Caco-2 (cell line): ENCODE results near the gene WIPF2. TPM values are rescaled to one million over a fixed set of nuclear protein-coding genes. Genes with fewer than 3 reads are reported as not detected.

Source experiments
- BruUV-seq: library from RNA; stranded (reverse); fragments of 400-500 nt; replicated peaks from 2 replicates; lab custom pipeline; 2021; lab: Mats Ljungman, UMichigan
- CTCF ChIA-PET: fragments of 300-600 bp; sonication (Branson Sonifier 250); formaldehyde crosslinking; loops from one replicate; lab custom pipeline; 2022; ENCODE audit warnings: antibody characterized with exemption; lab: Charles Lee
- POLR2A ChIA-PET: fragments of 300-600 bp; sonication (Branson Sonifier 250); formaldehyde crosslinking; loops from one replicate; lab custom pipeline; 2022; ENCODE audit warnings: antibody characterized with exemption; lab: Charles Lee
- DNase-seq, 2 experiments: peaks; one replicate each; pipeline versions ENCODE4 v3.0.0 to v3.0.0-alpha.2; 2020 to 2022
- H3K27me3 ChIP-seq: replicated peaks from 2 replicates; pipeline ENCODE4 v1.6.0; 2011; ENCODE audit warnings: low read length; ENCODE audit not compliant: control insufficient read depth, insufficient read depth
- H3K36me3 ChIP-seq: 2 replicates; pipeline ENCODE4 v1.5.1; 2011; ENCODE audit warnings: low read length; ENCODE audit not compliant: control insufficient read depth, insufficient read depth
- H3K4me1 ChIP-seq: fragments of 250-450 bp; sonication (Bioruptor Pico); 2 replicates; pipeline ENCODE4 v1.5.1; 2020; ENCODE audit warnings: mild to moderate bottlenecking
- H3K4me3 ChIP-seq: 2 replicates; pipeline ENCODE4 v1.5.1; 2011; ENCODE audit warnings: low read depth, mild to moderate bottlenecking, control low read depth, low read length
- H3K9me3 ChIP-seq: fragments of 250-450 bp; sonication (Bioruptor Pico); 2 replicates; pipeline ENCODE4 v1.5.1; 2020; ENCODE audit warnings: mild to moderate bottlenecking, moderate library complexity
- H3K27ac Mint-ChIP-seq: one replicate; pipeline ENCODE4 v1.8.0; 2022; ENCODE audit warnings: mixed read lengths; ENCODE audit not compliant: unreplicated experiment
- H3K27me3 Mint-ChIP-seq: one replicate; pipeline ENCODE4 v1.8.0; 2022; ENCODE audit warnings: mixed read lengths; ENCODE audit not compliant: insufficient read depth, unreplicated experiment
- H3K36me3 Mint-ChIP-seq: one replicate; pipeline ENCODE4 v1.8.0; 2022; ENCODE audit warnings: mild to moderate bottlenecking, mixed read lengths; ENCODE audit not compliant: insufficient read depth, unreplicated experiment
- H3K4me1 Mint-ChIP-seq: one replicate; pipeline ENCODE4 v1.8.0; 2022; ENCODE audit warnings: low read depth, mixed read lengths; ENCODE audit not compliant: unreplicated experiment
- H3K4me3 Mint-ChIP-seq: one replicate; pipeline ENCODE4 v1.8.0; 2022; ENCODE audit warnings: mild to moderate bottlenecking, moderate library complexity, mixed read lengths; ENCODE audit not compliant: unreplicated experiment
- H3K9me3 Mint-ChIP-seq: one replicate; pipeline ENCODE4 v1.8.0; 2022; ENCODE audit warnings: mixed read lengths; ENCODE audit not compliant: unreplicated experiment
- CTCF ChIP-seq, 2 experiments: fragments of 200-600 bp in 1 of 2; IDR thresholded peaks; 1 replicate in 1 of 2; 2 replicates in 1 of 2; pipeline versions ENCODE4 v1.5.1 to v1.8.0; 2011 to 2022; ENCODE audit warnings: antibody characterized with exemption in 1 of 2, control low read depth in 1 of 2, inconsistent platforms in 1 of 2, low read depth in 1 of 2, low read length in 1 of 2, mild to moderate bottlenecking in 1 of 2, moderate library complexity in 1 of 2; ENCODE audit not compliant: insufficient read depth in 1 of 2, severe bottlenecking in 1 of 2, unreplicated experiment in 1 of 2
- intact Hi-C: fragments of 100-400 bp; cut with micrococcal nuclease; formaldehyde crosslinking; loops from one replicate; pipeline ENCODE4 v1.10.0; 2022; ENCODE audit not compliant: unreplicated experiment
- total RNA-seq: library from RNA; stranded (reverse); gene quantifications from 2 replicates; pipeline ENCODE4 v1.2.3, GENCODE V29; 2022

WIPF2 gene
- total RNA-seq, 1 experiment from 2014 or later: 33.4 TPM

- CTCF ChIA-PET: interaction anchor here (0.7 to 3.5 kb wide), 2 partner anchors 10 to 25 kb away, joined by 3 to 14 read pairs; no protein-coding TSS in a partner anchor
- no TSS peak for BruUV-seq
- Histone ChIP-seq H3K4me1 (peaks cover 17% of the 10 kb centered on the region), H3K4me3 (no peak overlapping the region), H3K36me3 (peaks cover 1% of the 10 kb centered on the region), H3K9me3 (no peaks in the 10 kb centered on the region), H3K27me3 (no peaks in the 10 kb centered on the region)
- H3K36me3 Mint-ChIP-seq: no peaks in the 10 kb centered on the region
- H3K27ac Mint-ChIP-seq: no peak overlapping the region
- no peaks in the 10 kb centered on the region for H3K27me3 Mint-ChIP-seq
- H3K4me1 Mint-ChIP-seq: peaks cover 14% of the 10 kb centered on the region
- DNase-seq: no peak
- TF ChIP-seq CTCF (IDR thresholded peaks at IDR 0.05; ENCODE audit: insufficient read depth in 1 of 2, low read depth in 1 of 2, low read length in 1 of 2, severe bottlenecking in 1 of 2, unreplicated experiment in 1 of 2): no peak
- POLR2A ChIA-PET: no interaction called here
- intact Hi-C loops: no loop called here
- H3K9me3 Mint-ChIP-seq: no peaks in the 10 kb centered on the region
- H3K4me3 Mint-ChIP-seq: no peak overlapping the region
Observed at GRCh38 chr17:40327244-40327729, 108.2 kb downstream of the WIPF2 start.

DNA sequence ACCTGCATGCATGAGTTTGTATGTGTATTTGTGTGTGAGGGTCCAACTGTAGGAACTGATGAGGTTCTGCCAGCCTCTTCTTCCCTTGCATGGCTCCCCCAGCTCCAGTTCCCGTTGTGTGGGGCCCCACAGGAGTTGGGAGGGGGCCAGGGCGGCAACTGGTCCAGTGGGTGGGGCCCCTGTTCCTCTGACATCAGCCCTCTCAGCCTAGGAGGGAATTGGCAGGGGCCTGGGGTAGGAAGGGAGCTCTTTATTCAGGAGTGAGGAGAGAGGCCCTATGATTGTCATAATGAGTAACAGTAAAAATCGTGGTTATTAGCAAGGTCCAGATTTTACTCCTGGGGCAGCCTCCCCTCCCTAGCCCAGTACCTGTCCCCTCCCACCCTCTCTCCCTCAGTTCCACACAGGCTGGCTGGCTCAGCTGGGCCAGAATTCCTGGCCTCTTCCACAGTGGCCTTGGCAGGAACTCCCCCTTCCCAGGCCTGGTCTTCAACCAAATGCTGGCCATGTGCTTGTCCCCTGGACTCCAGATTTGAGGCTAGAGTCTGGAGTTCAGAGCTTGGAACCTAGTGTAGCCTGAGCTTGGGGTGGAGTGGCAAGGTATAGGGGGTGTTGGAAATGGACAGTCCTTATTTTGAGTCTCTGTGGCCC, 108.8 kb downstream of the WIPF2 start:
- Histone ChIP-seq H3K4me3 (no peak overlapping the region), H3K27me3 (no peaks in the 10 kb centered on the region), H3K36me3 (peaks cover 1% of the 10 kb centered on the region), H3K9me3 (no peaks in the 10 kb centered on the region), H3K4me1 (peaks cover 17% of the 10 kb centered on the region)
- TF ChIP-seq CTCF (IDR thresholded peaks at IDR 0.05; ENCODE audit: insufficient read depth in 1 of 2, low read depth in 1 of 2, low read length in 1 of 2, severe bottlenecking in 1 of 2, unreplicated experiment in 1 of 2): no peak
- H3K4me3 Mint-ChIP-seq: no peak overlapping the region
- no peaks in the 10 kb centered on the region for H3K9me3 Mint-ChIP-seq
- no peaks in the 10 kb centered on the region for H3K27me3 Mint-ChIP-seq
- no peaks in the 10 kb centered on the region for H3K36me3 Mint-ChIP-seq
- CTCF ChIA-PET: interaction anchor here (3.5 kb wide), 1 partner anchor 11 kb away, joined by 14 read pairs; no protein-coding TSS in a partner anchor
- intact Hi-C loops: no loop called here
- no peak for DNase-seq
- peaks cover 14% of the 10 kb centered on the region for H3K4me1 Mint-ChIP-seq
- POLR2A ChIA-PET: interaction anchor here (0.7 kb wide), 1 partner anchor 109 kb away, joined by 3 read pairs; no protein-coding TSS in a partner anchor
- no TSS peak for BruUV-seq
- no peak overlapping the region for H3K27ac Mint-ChIP-seq

DNA sequence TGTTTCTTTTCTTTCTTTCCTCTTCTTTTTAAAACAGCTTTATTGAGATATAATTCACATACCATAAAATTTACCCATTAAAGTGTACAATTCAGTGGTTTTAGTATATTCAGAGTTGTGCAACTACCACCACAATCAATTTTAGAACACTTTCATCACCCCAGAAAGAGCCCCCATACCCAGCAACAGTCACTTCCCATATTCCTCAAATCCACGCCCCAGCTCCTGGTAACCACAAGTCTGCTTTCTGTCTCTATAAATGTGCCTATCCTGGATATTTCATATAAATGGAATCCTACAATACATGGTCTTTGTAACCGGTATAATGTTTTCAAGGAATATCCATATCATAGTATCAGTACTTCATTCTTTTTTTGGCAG, 109.3 kb downstream of the WIPF2 start:
- TF ChIP-seq CTCF (IDR thresholded peaks at IDR 0.05; ENCODE audit: insufficient read depth in 1 of 2, low read depth in 1 of 2, low read length in 1 of 2, severe bottlenecking in 1 of 2, unreplicated experiment in 1 of 2): no peak
- POLR2A ChIA-PET: interaction anchor here (0.7 kb wide), 1 partner anchor 110 kb away, joined by 3 read pairs; no protein-coding TSS in a partner anchor
- Histone ChIP-seq H3K9me3 (no peaks in the 10 kb centered on the region), H3K4me1 (peaks cover 17% of the 10 kb centered on the region), H3K36me3 (peaks cover 1% of the 10 kb centered on the region), H3K27me3 (no peaks in the 10 kb centered on the region), H3K4me3 (no peak overlapping the region)
- Mint-ChIP-seq H3K36me3 (no peaks in the 10 kb centered on the region), H3K27me3 (no peaks in the 10 kb centered on the region), H3K4me1 (peaks cover 14% of the 10 kb centered on the region), H3K4me3 (no peak overlapping the region), H3K27ac (no peak overlapping the region), H3K9me3 (no peaks in the 10 kb centered on the region)
- intact Hi-C loops: no loop called here
- no TSS peak for BruUV-seq
- CTCF ChIA-PET: interaction anchor here (3.5 kb wide), 1 partner anchor 11 kb away, joined by 14 read pairs; no protein-coding TSS in a partner anchor
- no peak for DNase-seq
